ENCODE results near the gene TOM1L1.

DNA sequence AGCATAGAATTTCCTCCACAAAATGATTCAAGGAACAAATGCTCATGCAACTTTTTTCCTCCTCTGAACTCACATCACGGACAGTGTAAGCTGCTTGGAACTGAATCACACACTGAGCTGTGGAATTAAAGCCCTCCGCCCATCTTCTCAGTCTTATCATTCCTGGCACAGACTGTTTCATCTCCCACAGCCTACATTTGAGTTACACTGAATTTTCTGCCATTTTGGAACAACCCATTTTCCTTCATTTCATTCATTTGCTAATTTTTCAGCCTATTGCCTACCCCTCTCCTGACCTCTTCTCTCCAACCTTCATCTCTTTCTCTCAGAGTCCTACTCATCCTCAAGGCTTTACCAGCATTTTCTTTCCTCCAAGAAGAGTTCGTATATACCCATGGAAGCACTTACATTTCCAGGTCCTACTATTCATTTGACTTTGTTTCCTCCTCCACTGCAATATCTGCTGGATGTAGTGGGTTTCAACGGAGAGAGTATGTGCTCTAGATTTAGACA is 39.1 kb upstream of the TOM1L1 start:
- TF ChIP-seq, protein P1, sequence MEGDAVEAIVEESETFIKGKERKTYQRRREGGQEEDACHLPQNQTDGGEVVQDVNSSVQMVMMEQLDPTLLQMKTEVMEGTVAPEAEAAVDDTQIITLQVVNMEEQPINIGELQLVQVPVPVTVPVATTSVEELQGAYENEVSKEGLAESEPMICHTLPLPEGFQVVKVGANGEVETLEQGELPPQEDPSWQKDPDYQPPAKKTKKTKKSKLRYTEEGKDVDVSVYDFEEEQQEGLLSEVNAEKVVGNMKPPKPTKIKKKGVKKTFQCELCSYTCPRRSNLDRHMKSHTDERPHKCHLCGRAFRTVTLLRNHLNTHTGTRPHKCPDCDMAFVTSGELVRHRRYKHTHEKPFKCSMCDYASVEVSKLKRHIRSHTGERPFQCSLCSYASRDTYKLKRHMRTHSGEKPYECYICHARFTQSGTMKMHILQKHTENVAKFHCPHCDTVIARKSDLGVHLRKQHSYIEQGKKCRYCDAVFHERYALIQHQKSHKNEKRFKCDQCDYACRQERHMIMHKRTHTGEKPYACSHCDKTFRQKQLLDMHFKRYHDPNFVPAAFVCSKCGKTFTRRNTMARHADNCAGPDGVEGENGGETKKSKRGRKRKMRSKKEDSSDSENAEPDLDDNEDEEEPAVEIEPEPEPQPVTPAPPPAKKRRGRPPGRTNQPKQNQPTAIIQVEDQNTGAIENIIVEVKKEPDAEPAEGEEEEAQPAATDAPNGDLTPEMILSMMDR (IDR thresholded peaks at IDR 0.05; ENCODE audit: insufficient read depth, low read length) = no peak
- TF ChIP-seq POLR2AphosphoS5 (IDR thresholded peaks at IDR 0.05; ENCODE audit: low read depth) (no peak), GABPA (IDR thresholded peaks at IDR 0.05; ENCODE audit: low read depth) (no peak), SPI1 (IDR thresholded peaks at IDR 0.05; ENCODE audit: borderline replicate concordance, low read depth) (no peak)
- TF ChIP-seq, protein P2, sequence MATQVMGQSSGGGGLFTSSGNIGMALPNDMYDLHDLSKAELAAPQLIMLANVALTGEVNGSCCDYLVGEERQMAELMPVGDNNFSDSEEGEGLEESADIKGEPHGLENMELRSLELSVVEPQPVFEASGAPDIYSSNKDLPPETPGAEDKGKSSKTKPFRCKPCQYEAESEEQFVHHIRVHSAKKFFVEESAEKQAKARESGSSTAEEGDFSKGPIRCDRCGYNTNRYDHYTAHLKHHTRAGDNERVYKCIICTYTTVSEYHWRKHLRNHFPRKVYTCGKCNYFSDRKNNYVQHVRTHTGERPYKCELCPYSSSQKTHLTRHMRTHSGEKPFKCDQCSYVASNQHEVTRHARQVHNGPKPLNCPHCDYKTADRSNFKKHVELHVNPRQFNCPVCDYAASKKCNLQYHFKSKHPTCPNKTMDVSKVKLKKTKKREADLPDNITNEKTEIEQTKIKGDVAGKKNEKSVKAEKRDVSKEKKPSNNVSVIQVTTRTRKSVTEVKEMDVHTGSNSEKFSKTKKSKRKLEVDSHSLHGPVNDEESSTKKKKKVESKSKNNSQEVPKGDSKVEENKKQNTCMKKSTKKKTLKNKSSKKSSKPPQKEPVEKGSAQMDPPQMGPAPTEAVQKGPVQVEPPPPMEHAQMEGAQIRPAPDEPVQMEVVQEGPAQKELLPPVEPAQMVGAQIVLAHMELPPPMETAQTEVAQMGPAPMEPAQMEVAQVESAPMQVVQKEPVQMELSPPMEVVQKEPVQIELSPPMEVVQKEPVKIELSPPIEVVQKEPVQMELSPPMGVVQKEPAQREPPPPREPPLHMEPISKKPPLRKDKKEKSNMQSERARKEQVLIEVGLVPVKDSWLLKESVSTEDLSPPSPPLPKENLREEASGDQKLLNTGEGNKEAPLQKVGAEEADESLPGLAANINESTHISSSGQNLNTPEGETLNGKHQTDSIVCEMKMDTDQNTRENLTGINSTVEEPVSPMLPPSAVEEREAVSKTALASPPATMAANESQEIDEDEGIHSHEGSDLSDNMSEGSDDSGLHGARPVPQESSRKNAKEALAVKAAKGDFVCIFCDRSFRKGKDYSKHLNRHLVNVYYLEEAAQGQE (IDR thresholded peaks at IDR 0.05; ENCODE audit: insufficient replicate concordance, low read depth) = no peak
